SJCRH30 (cell line): ENCODE results near the gene LRIG1. TPM values are rescaled to one million over a fixed set of nuclear protein-coding genes. Genes with fewer than 3 reads are reported as not detected.
"Not testable (repeated sequence)": the region's sequence is repeated elsewhere in the genome, so short reads cannot be mapped to it uniquely, and the experiment has no call there.

Experiments used
- DNase-seq, 2 experiments: peaks; one replicate each; pipeline ENCODE4 v3.0.0-alpha.2; 2015 to 2020
- H3K27ac ChIP-seq: fragments of 250-450 bp; sonication (Bioruptor Pico); 2 replicates; pipeline ENCODE4 v1.5.1; 2020; ENCODE audit warnings: mild to moderate bottlenecking, moderate library complexity
- H3K27me3 ChIP-seq: fragments of 250-450 bp; sonication (Bioruptor Pico); 2 replicates; pipeline ENCODE4 v1.5.1; 2020; ENCODE audit warnings: mild to moderate bottlenecking, moderate library complexity
- H3K36me3 ChIP-seq: fragments of 250-450 bp; sonication (Bioruptor Pico); 2 replicates; pipeline ENCODE4 v1.5.1; 2020; ENCODE audit warnings: mild to moderate bottlenecking, moderate library complexity
- H3K4me1 ChIP-seq: fragments of 250-450 bp; sonication (Bioruptor Pico); 2 replicates; pipeline ENCODE4 v1.5.1; 2020; ENCODE audit warnings: mild to moderate bottlenecking, moderate library complexity
- H3K4me3 ChIP-seq: fragments of 250-450 bp; sonication (Bioruptor Pico); 2 replicates; pipeline ENCODE4 v1.5.1; 2020; ENCODE audit warnings: mild to moderate bottlenecking, moderate library complexity
- H3K9me3 ChIP-seq: fragments of 250-450 bp; sonication (Bioruptor Pico); replicated peaks from 2 replicates; pipeline ENCODE4 v1.5.1; 2020; ENCODE audit warnings: mild to moderate bottlenecking, moderate library complexity
- total RNA-seq: library from RNA; depleted of rRNA; stranded (reverse); fragments of >200 nt; shearing (Covaris generic); gene quantifications from 2 replicates; pipeline ENCODE4 v1.2.3, GENCODE V29; 2014

The LRIG1 gene
- total RNA-seq, 1 experiment from 2014 or later = 16.9 TPM

DNA sequence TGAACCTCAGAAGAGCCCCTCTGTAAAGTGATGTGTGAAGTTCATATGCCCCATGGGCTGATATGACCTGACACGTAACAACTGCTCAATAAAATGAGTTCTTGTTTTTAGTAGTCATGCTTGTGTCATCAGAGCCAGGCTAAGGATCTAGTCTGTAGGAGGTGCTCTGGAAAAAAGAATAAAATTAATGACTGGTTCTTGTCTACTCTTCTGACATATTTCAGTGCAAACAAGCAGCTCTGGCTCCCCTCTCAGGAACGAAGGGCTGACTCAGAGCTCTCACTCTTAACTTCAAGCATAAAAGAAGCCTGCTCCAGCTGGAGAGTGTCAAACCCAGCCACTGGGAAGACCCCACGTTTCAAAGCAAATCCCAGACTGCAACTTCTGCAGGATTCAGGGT is 77.0 kb downstream of the LRIG1 start:
- DNase-seq = no peak
- Histone ChIP-seq H3K4me1 (peaks cover 21% of the 10 kb centered on the region), H3K4me3 (no peak overlapping the region), H3K27ac (no peak overlapping the region), H3K27me3 (no peaks in the 10 kb centered on the region), H3K9me3 (no peaks in the 10 kb centered on the region), H3K36me3 (no peaks in the 10 kb centered on the region)

DNA sequence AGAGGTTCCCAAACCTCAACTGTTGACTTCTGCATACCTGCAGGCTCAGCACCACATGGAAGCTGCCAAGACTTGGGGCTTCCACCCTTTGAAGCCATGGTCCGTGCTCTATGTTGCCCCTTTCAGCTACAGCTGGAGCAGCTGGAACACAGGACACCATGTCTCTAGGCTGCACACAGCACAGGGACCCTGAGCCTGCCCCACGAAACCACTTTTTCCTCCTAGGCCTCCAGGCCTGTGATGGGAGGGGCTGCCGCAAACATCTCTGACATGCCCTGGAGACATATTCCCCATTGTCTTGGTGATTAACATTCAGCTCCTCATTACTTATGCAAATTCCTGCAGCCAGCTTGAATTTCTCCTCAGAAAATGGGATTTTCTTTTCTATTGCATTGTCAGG is 78.9 kb downstream of the LRIG1 start:
- not testable (repeated sequence) for H3K4me3 ChIP-seq, DNase-seq

DNA sequence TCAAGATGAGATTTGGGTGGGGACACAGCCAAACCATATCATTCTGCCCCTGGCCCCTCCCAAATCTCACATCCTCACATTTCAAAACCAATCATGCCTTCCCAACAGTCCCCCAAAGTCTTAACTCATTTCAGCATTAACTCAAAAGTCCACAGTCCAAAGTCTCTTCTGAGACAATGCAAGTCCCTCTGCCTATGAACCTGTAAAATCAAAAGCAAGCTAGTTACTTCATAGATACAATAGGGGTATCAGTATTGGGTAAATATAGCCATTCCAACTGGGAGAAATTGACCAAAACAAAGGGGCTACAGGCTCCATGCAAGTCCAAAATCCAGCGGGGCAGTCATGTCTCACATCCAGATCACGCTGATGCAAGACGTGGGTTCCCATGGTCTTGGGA is 79.7 kb downstream of the LRIG1 start:
- not testable (repeated sequence) for H3K36me3 ChIP-seq, H3K4me1 ChIP-seq, H3K9me3 ChIP-seq, H3K4me3 ChIP-seq, DNase-seq, H3K27ac ChIP-seq, H3K27me3 ChIP-seq

More for the DNA sequence above, 78.9 kb downstream of the LRIG1 start:
- not testable (repeated sequence) for H3K9me3 ChIP-seq, H3K27ac ChIP-seq, H3K36me3 ChIP-seq, H3K27me3 ChIP-seq
- peaks cover 14% of the 10 kb centered on the region for H3K4me1 ChIP-seq

DNA sequence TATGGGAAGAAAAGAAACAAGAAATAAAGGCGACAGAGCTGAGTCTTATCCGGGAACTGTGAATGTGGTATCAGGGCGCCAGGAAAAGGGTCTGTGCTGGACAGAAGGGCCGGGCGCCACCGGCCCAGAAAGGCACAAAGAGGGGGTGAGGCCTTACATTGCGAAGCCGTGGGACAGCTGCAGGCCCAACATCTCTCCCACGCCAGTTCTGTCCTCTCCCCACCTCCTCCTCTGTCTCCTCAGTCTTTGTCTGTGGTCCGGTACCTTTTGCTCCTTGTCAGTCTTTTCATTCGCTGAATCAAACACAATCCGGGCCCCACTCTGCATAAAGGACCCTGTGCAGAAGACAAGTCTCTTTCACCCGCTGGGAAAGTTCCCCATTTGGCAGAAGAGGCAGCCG is 81.8 kb downstream of the LRIG1 start:
- no peaks in the 10 kb centered on the region for H3K27me3 ChIP-seq
- H3K9me3 ChIP-seq = no peaks in the 10 kb centered on the region
- no peaks in the 10 kb centered on the region for H3K36me3 ChIP-seq
- H3K4me1 ChIP-seq = no peaks in the 10 kb centered on the region
- H3K4me3 ChIP-seq = no peak overlapping the region
- no peak for DNase-seq
- no peak overlapping the region for H3K27ac ChIP-seq

- Histone ChIP-seq H3K9me3 (no peaks in the 10 kb centered on the region), H3K4me3 (no peak overlapping the region), H3K36me3 (no peaks in the 10 kb centered on the region), H3K4me1 (no peaks in the 10 kb centered on the region), H3K27ac (no peak overlapping the region), H3K27me3 (no peaks in the 10 kb centered on the region)
- no peak for DNase-seq
Measured at GRCh38 chr3:66418475-66418931, 82.3 kb downstream of the LRIG1 start.

- Histone ChIP-seq H3K27ac (no peak overlapping the region), H3K4me1 (no peaks in the 10 kb centered on the region), H3K9me3 (no peaks in the 10 kb centered on the region), H3K36me3 (no peaks in the 10 kb centered on the region), H3K4me3 (no peak overlapping the region), H3K27me3 (no peaks in the 10 kb centered on the region)
- DNase-seq = no peak
Measured at GRCh38 chr3:66416556-66417304, 84.1 kb downstream of the LRIG1 start.

- Histone ChIP-seq H3K4me1 (no peaks in the 10 kb centered on the region), H3K4me3 (no peak overlapping the region), H3K27ac (no peak overlapping the region), H3K36me3 (no peaks in the 10 kb centered on the region), H3K9me3 (no peaks in the 10 kb centered on the region), H3K27me3 (no peaks in the 10 kb centered on the region)
- no peak for DNase-seq
Measured at GRCh38 chr3:66415867-66416428, 84.9 kb downstream of the LRIG1 start.

DNA sequence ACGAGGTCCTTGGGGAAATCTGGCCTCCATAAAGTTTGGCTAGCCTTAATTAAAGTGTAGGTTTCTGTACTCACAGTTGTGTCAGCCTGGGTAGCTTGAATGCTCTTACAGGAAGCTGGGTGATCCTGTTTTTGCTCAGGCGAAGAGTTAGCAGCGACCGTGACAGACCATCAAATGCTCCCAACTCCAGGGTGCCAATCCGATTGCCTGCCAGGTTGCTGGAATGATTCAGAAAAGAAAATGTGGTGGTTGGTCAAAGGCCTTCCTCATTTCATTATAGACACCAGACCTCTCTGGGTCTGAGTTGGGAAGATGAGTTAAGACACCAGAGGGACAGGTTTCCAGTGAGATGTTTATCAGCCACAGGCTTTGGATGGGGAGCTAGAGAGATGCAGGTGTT is 86.0 kb downstream of the LRIG1 start:
- Histone ChIP-seq H3K4me3 (no peak overlapping the region), H3K4me1 (no peaks in the 10 kb centered on the region), H3K36me3 (no peaks in the 10 kb centered on the region), H3K27ac (no peak overlapping the region), H3K9me3 (no peaks in the 10 kb centered on the region), H3K27me3 (no peaks in the 10 kb centered on the region)
- no peak for DNase-seq

- H3K36me3 ChIP-seq = no peaks in the 10 kb centered on the region
- no peak overlapping the region for H3K4me3 ChIP-seq
- H3K27me3 ChIP-seq = no peaks in the 10 kb centered on the region
- no peak overlapping the region for H3K27ac ChIP-seq
- DNase-seq = peak in 1 of 2 experiments; percentile 8
- no peaks in the 10 kb centered on the region for H3K4me1 ChIP-seq
- no peaks in the 10 kb centered on the region for H3K9me3 ChIP-seq
Measured at GRCh38 chr3:66413151-66413751, 87.6 kb downstream of the LRIG1 start.

GRCh38 chr3:66411961-66412887 is 88.6 kb downstream of the LRIG1 start:
- Histone ChIP-seq H3K27ac (no peak overlapping the region), H3K9me3 (no peaks in the 10 kb centered on the region)

GRCh38 chr3:66411474-66411873 is 89.3 kb downstream of the LRIG1 start:
- H3K27ac ChIP-seq = no peak overlapping the region
- DNase-seq = no peak
- H3K36me3 ChIP-seq = no peaks in the 10 kb centered on the region
- no peaks in the 10 kb centered on the region for H3K9me3 ChIP-seq
- H3K27me3 ChIP-seq = no peaks in the 10 kb centered on the region
- H3K4me1 ChIP-seq = no peaks in the 10 kb centered on the region
- no peak overlapping the region for H3K4me3 ChIP-seq

More at GRCh38 chr3:66411961-66412887, 88.6 kb downstream of the LRIG1 start:
- Histone ChIP-seq H3K27me3 (no peaks in the 10 kb centered on the region), H3K4me1 (no peaks in the 10 kb centered on the region), H3K36me3 (no peaks in the 10 kb centered on the region), H3K4me3 (no peak overlapping the region)
- no peak for DNase-seq

DNA sequence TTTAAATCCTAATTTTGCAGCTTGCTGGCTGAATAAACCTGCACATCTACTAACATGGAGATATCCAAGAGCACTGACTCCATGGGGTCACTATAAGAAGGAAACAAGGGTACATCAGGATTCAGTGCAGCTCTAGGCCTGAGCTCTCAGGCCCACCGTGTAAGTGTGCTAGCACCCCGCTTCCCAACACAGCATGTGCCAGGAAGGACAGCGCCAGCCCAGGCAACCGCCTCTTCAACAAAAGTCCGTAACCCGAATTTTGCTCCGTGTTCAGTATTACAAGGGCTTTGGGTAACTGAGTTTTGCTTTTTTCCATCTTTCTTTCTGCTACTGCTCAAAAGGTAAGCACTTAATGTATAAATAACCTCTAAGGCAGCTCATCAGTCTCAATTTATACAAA is 89.8 kb downstream of the LRIG1 start:
- Histone ChIP-seq H3K4me3 (no peak overlapping the region), H3K9me3 (no peaks in the 10 kb centered on the region), H3K4me1 (no peaks in the 10 kb centered on the region), H3K36me3 (no peaks in the 10 kb centered on the region), H3K27ac (no peak overlapping the region), H3K27me3 (no peaks in the 10 kb centered on the region)
- no peak for DNase-seq

DNA sequence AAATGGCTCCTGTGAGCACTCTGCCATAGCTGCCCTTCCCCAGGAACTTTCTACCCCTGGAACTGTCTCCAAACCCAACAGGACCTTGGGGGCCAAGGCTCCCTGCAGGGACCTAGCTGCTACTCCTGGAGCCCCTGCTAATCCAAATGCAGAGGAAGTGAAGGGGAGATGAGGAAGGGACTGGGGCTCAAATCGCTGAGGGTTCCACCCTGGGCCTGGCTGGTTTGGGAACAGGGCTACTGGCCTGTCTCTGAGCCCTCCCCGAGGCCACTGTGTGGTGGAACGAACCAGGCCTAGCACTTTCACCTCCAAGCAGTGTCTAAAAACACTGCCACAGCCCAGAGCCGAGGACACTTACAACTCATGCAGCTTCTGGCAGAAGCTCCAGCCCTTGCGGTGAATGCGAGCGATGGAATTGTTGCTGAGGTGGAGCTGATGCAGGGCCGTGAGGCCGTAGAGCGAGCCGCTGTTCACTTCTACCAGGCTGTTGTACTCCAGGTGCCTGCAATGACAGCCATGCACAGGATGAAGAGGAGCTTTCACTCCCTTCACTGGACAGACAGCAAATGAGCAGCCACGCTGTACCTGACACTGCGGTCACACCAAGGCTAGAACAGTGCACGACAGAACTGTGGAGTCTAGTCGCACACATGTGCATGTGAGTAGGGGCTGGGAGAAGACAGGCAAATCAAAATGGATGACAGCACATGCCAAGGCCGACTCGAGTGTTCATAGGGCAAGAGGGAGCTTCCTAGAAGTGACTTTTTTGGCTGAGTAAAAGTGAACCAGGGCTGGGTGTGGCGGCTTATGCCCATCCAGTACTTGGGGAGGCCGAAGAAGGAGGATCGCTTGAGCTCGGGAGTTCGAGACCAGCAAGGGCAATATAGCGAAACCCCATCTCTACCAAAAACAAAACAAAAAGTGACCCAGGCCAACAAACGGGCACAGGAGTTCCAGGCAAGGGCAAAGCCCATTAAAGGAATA is 90.8 kb downstream of the LRIG1 start:
- Histone ChIP-seq H3K9me3 (no peaks in the 10 kb centered on the region), H3K4me3 (no peak overlapping the region), H3K4me1 (no peaks in the 10 kb centered on the region), H3K27ac (no peak overlapping the region), H3K36me3 (no peaks in the 10 kb centered on the region), H3K27me3 (no peaks in the 10 kb centered on the region)
- no peak for DNase-seq
